Measurements from ENCODE around the gene BAHCC1.

DNA sequence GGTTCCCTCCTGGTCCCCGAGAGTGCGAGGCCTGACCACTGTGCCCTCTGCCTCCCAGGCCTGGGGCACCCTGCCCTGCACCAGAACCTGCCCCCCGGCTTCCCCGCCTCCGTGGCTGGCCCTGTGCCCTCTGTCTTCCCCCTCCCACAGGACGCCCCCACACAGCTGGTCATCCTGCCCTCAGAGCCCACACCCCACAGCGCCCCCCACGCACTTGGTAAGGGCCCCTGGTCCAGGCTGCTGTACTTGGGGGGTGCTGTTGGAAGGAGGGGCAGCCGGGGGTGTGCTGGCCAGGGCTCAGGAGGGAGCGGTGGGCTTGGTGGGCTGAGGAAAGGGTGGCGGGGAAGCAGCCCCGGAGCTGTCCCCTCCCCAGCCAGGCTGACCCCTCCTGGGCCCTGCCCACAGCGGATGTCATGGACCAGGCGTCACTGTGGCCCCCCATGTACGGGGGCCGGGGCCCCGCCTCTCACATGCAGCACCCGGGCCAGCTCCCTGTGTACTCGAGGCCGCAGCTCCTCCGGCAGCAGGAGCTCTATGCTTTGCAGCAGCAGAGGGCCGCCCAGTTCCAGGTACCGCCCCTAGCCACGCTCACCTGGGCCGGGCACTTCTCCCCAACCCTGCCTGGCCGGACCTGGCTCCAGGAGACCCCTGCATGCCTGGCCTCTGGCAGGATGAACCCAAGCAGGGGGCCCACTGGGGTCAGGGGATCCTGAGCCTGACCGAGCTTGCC lies 49.5 kb downstream of the BAHCC1 start:
- TF ChIP-seq, protein P1, sequence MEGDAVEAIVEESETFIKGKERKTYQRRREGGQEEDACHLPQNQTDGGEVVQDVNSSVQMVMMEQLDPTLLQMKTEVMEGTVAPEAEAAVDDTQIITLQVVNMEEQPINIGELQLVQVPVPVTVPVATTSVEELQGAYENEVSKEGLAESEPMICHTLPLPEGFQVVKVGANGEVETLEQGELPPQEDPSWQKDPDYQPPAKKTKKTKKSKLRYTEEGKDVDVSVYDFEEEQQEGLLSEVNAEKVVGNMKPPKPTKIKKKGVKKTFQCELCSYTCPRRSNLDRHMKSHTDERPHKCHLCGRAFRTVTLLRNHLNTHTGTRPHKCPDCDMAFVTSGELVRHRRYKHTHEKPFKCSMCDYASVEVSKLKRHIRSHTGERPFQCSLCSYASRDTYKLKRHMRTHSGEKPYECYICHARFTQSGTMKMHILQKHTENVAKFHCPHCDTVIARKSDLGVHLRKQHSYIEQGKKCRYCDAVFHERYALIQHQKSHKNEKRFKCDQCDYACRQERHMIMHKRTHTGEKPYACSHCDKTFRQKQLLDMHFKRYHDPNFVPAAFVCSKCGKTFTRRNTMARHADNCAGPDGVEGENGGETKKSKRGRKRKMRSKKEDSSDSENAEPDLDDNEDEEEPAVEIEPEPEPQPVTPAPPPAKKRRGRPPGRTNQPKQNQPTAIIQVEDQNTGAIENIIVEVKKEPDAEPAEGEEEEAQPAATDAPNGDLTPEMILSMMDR (IDR thresholded peaks at IDR 0.05; ENCODE audit: low read depth, low read length) = no peak
- no peak for TF ChIP-seq EZH2phosphoT487 (IDR thresholded peaks at IDR 0.05; ENCODE audit: low read depth)

Measured in OCI-LY3 (cell line).